Lung microvascular endothelial cell (primary cell): Measurements from ENCODE around the gene TMEM229B. TPM values are rescaled to one million over a fixed set of nuclear protein-coding genes. Genes with fewer than 3 reads are reported as not detected.

Source experiments
- DNase-seq, 2 donors: peaks; one replicate each; pipeline versions ENCODE4 v3.0.0 to v3.0.0-alpha.2; 2010; ENCODE audit warnings: low read depth in 2 of 2
- total RNA-seq: library from RNA; depleted of rRNA; stranded (reverse); fragments of >200 nt; gene quantifications from 2 replicates; pipeline ENCODE4 v1.2.1, GENCODE V29; 2014

Gene TMEM229B
- total RNA-seq, 1 donor from 2014 or later, result 0.40 TPM

GRCh38 chr14:67425608-67426007 lies 62.9 kb downstream of the TMEM229B start:
- DNase-seq, result no peak

GRCh38 chr14:67424539-67424938 lies 64.0 kb downstream of the TMEM229B start:
- no peak for DNase-seq

GRCh38 chr14:67423424-67423823 lies 65.1 kb downstream of the TMEM229B start:
- DNase-seq, result no peak

GRCh38 chr14:67421356-67422224 lies 66.9 kb downstream of the TMEM229B start:
- no peak for DNase-seq

Other genes starting within 250 kb of the TMEM229B start
- 19.8 and 23.6 TPM in 2 replicates for gene PALS1, start 247.3 kb downstream of the TMEM229B start, total RNA-seq
- 42.1 and 59.5 TPM in 2 replicates for gene ATP6V1D, start 128.9 kb downstream of the TMEM229B start, total RNA-seq
- gene EIF2S1, start 128.4 kb downstream of the TMEM229B start, total RNA-seq, result 117 and 162 TPM in 2 replicates
- 0.20 and 5.9 TPM in 2 replicates for gene PLEK2, start 76.6 kb downstream of the TMEM229B start, total RNA-seq
- gene PLEKHH1, start 44.6 kb upstream of the TMEM229B start, total RNA-seq, result under 0.01 and 0.22 TPM in 2 replicates
- gene PIGH, start 111.5 kb upstream of the TMEM229B start, total RNA-seq, result 9.4 and 14.1 TPM in 2 replicates
- 33.8 and 39.7 TPM in 2 replicates for gene ARG2, start 131.2 kb upstream of the TMEM229B start, total RNA-seq
- 37.7 and 46.0 TPM in 2 replicates for gene VTI1B, start 185.9 kb upstream of the TMEM229B start, total RNA-seq
- gene RDH11, start 207.0 kb upstream of the TMEM229B start, total RNA-seq, result 67.3 and 96.2 TPM in 2 replicates
- gene RDH12, start 213.2 kb upstream of the TMEM229B start, total RNA-seq, result under 0.01 TPM in 1 of 2 replicates, not detected in the other